HG03045 (cell line): ENCODE data around the gene CFAP52.
"Not testable (repeated sequence)": the region's sequence is repeated elsewhere in the genome, so short reads cannot be mapped to it uniquely, and the experiment has no call there.

ENCODE experiments used
- ATAC-seq: cut with Tn5 transposase; IDR thresholded peaks from one replicate; pipeline ENCODE4 v1.9.1; 2021; ENCODE audit warnings: mild to moderate bottlenecking, moderate library complexity; ENCODE audit not compliant: unreplicated experiment

The CFAP52 gene

GRCh38 chr17:9576521-9577372 lies at the start of gene CFAP52:
Gene CFAP52, plus strand, starts transcription at chr17:9576642. Its CDS starts 54 bp downstream, at chr17:9576696.
- ATAC-seq = no peak

- no peak for ATAC-seq
Observed at GRCh38 chr17:9527788-9528187, 48.7 kb upstream of the CFAP52 start.

GRCh38 chr17:9529033-9529700 lies 47.3 kb upstream of the CFAP52 start:
- no peak for ATAC-seq

GRCh38 chr17:9531034-9531433 lies 45.4 kb upstream of the CFAP52 start:
- no peak for ATAC-seq

- no peak for ATAC-seq
Observed at GRCh38 chr17:9532715-9533114, 43.7 kb upstream of the CFAP52 start.

GRCh38 chr17:9533441-9533840 lies 43.0 kb upstream of the CFAP52 start:
- no peak for ATAC-seq

GRCh38 chr17:9536061-9536460 lies 40.4 kb upstream of the CFAP52 start:
- no peak for ATAC-seq

GRCh38 chr17:9537177-9537776 lies 39.2 kb upstream of the CFAP52 start:
- ATAC-seq = no peak

- ATAC-seq = no peak
Observed at GRCh38 chr17:9538626-9539025, 37.8 kb upstream of the CFAP52 start.

- no peak for ATAC-seq
Observed at GRCh38 chr17:9541718-9542117, 34.7 kb upstream of the CFAP52 start.

GRCh38 chr17:9544221-9544620 lies 32.2 kb upstream of the CFAP52 start:
- no peak for ATAC-seq

GRCh38 chr17:9549215-9549614 lies 27.2 kb upstream of the CFAP52 start:
- ATAC-seq = no peak

- ATAC-seq = no peak
Observed at GRCh38 chr17:9553181-9553580, 23.3 kb upstream of the CFAP52 start.

- no peak for ATAC-seq
Observed at GRCh38 chr17:9553596-9553995, 22.8 kb upstream of the CFAP52 start.

- ATAC-seq = not testable (repeated sequence)
Observed at GRCh38 chr17:9554715-9555114, 21.7 kb upstream of the CFAP52 start.

GRCh38 chr17:9557161-9557755 lies 19.2 kb upstream of the CFAP52 start:
- no peak for ATAC-seq

- no peak for ATAC-seq
Observed at GRCh38 chr17:9557857-9558256, 18.6 kb upstream of the CFAP52 start.

- ATAC-seq = no peak
Observed at GRCh38 chr17:9564104-9564503, 12.3 kb upstream of the CFAP52 start.

GRCh38 chr17:9566067-9566466 lies 10.4 kb upstream of the CFAP52 start:
- ATAC-seq = no peak

- not testable (repeated sequence) for ATAC-seq
Observed at GRCh38 chr17:9566739-9567138, 9.7 kb upstream of the CFAP52 start.

GRCh38 chr17:9568004-9568403 lies 8.4 kb upstream of the CFAP52 start:
- no peak for ATAC-seq
